ENCODE data around the gene TNPO1. TPM values are rescaled to one million over a fixed set of nuclear protein-coding genes. Genes with fewer than 3 reads are reported as not detected.

TNPO1 gene
- total RNA-seq, 2 donors from 2014 or later: 133 to 141 TPM

GRCh38 chr5:72959257-72959656, 142.8 kb downstream of the TNPO1 start:
- H3K27ac Mint-ChIP-seq: no peak overlapping the region

More at GRCh38 chr5:72959257-72959656, 142.8 kb downstream of the TNPO1 start:
- no peaks in the 10 kb centered on the region for H3K27me3 ChIP-seq (ENCODE audit: control insufficient read depth, insufficient read depth, low read length, poor library complexity, severe bottlenecking)
- H3K27ac ChIP-seq (ENCODE audit: low read depth, low read length): no peak overlapping the region
- no peaks in the 10 kb centered on the region for H3K36me3 ChIP-seq (ENCODE audit: control insufficient read depth, insufficient read depth, low read length)
- no peak overlapping the region for H3K4me3 ChIP-seq (ENCODE audit: low read length)
- Mint-ChIP-seq H3K36me3 (ENCODE audit: low read depth) (no peaks in the 10 kb centered on the region), H3K27me3 (ENCODE audit: insufficient read depth) (peaks cover 2% of the 10 kb centered on the region), H3K9me3 (no peaks in the 10 kb centered on the region), H3K4me1 (peaks cover 19% of the 10 kb centered on the region), H3K4me3 (no peak overlapping the region)
- no CpG with 5 or more reads among the region's 1 CpG for WGBS, 2 experiments (ENCODE audit: insufficient coverage in 1 of 2, insufficient read length in 1 of 2)
- no peaks in the 10 kb centered on the region for H3K9me3 ChIP-seq (ENCODE audit: control insufficient read depth, low read length)
- no peak overlapping the region for H3K9ac ChIP-seq (ENCODE audit: extremely low read depth, low read length, poor library complexity, severe bottlenecking)
- no peaks in the 10 kb centered on the region for H3K4me1 ChIP-seq (ENCODE audit: control insufficient read depth, insufficient read depth, low read length)
- DNase-seq: no peak
- TF ChIP-seq CTCF (conservative IDR thresholded peaks at IDR 0.05): no peak

Small RNA genes lying within 50 kb of the gene (microRNA-seq; reads per million reads assigned to microRNA genes)
- not detected for gene MIR4804 (ENCODE audit: borderline microRNAs expressed)

Other genes starting within 250 kb of the TNPO1 start
- gene FCHO2, start 139.4 kb downstream of the TNPO1 start, total RNA-seq: 10 to 100 TPM; 16.8 to 18.5 TPM

All from endodermal cell (in vitro differentiated cells).